ENCODE measurements around the gene SCRN2. TPM values are rescaled to one million over a fixed set of nuclear protein-coding genes. Genes with fewer than 3 reads are reported as not detected.

SCRN2 gene
- total RNA-seq, 1 donor from 2014 or later, result 44.8 TPM

- H3K27ac Mint-ChIP-seq (ENCODE audit: unreplicated experiment), result no peak overlapping the region
- no peaks in the 10 kb centered on the region for H3K9me3 Mint-ChIP-seq (ENCODE audit: unreplicated experiment)
- peaks cover 2% of the 10 kb centered on the region for H3K4me1 Mint-ChIP-seq (ENCODE audit: unreplicated experiment)
- peaks cover 48% of the 10 kb centered on the region for H3K36me3 Mint-ChIP-seq (ENCODE audit: low read depth, unreplicated experiment)
- no peak for TF ChIP-seq CTCF (IDR thresholded peaks at IDR 0.05; ENCODE audit: unreplicated experiment)
- no peak overlapping the region for H3K4me3 Mint-ChIP-seq (ENCODE audit: unreplicated experiment)
- no peak for DNase-seq (ENCODE audit: low spot score)
- peaks cover 13% of the 10 kb centered on the region for H3K27me3 Mint-ChIP-seq (ENCODE audit: unreplicated experiment)
Observed at GRCh38 chr17:47807421-47807820, 33.7 kb downstream of the SCRN2 start.

- no peak for DNase-seq (ENCODE audit: low spot score)
- Mint-ChIP-seq H3K27ac (ENCODE audit: unreplicated experiment) (no peak overlapping the region), H3K4me1 (ENCODE audit: unreplicated experiment) (peaks cover 2% of the 10 kb centered on the region), H3K36me3 (ENCODE audit: low read depth, unreplicated experiment) (peaks cover 42% of the 10 kb centered on the region), H3K27me3 (ENCODE audit: unreplicated experiment) (peaks cover 12% of the 10 kb centered on the region), H3K4me3 (ENCODE audit: unreplicated experiment) (no peak overlapping the region), H3K9me3 (ENCODE audit: unreplicated experiment) (no peaks in the 10 kb centered on the region)
- TF ChIP-seq CTCF (IDR thresholded peaks at IDR 0.05; ENCODE audit: unreplicated experiment), result no peak
Observed at GRCh38 chr17:47806913-47807255, 34.2 kb downstream of the SCRN2 start.

- Mint-ChIP-seq H3K36me3 (ENCODE audit: low read depth, unreplicated experiment) (peaks cover 36% of the 10 kb centered on the region), H3K4me3 (ENCODE audit: unreplicated experiment) (no peak overlapping the region), H3K27ac (ENCODE audit: unreplicated experiment) (no peak overlapping the region), H3K9me3 (ENCODE audit: unreplicated experiment) (no peaks in the 10 kb centered on the region), H3K4me1 (ENCODE audit: unreplicated experiment) (no peaks in the 10 kb centered on the region), H3K27me3 (ENCODE audit: unreplicated experiment) (peaks cover 9% of the 10 kb centered on the region)
- no peak for TF ChIP-seq CTCF (IDR thresholded peaks at IDR 0.05; ENCODE audit: unreplicated experiment)
- no peak for DNase-seq (ENCODE audit: low spot score)
Observed at GRCh38 chr17:47806026-47806912, 34.8 kb downstream of the SCRN2 start.

GRCh38 chr17:47804461-47804860, 36.6 kb downstream of the SCRN2 start:
- Mint-ChIP-seq H3K27ac (ENCODE audit: unreplicated experiment) (no peak overlapping the region), H3K36me3 (ENCODE audit: low read depth, unreplicated experiment) (peaks cover 25% of the 10 kb centered on the region), H3K9me3 (ENCODE audit: unreplicated experiment) (no peaks in the 10 kb centered on the region), H3K27me3 (ENCODE audit: unreplicated experiment) (peaks cover 7% of the 10 kb centered on the region), H3K4me1 (ENCODE audit: unreplicated experiment) (no peaks in the 10 kb centered on the region), H3K4me3 (ENCODE audit: unreplicated experiment) (no peak overlapping the region)
- DNase-seq (ENCODE audit: low spot score), result no peak
- no peak for TF ChIP-seq CTCF (IDR thresholded peaks at IDR 0.05; ENCODE audit: unreplicated experiment)

DNA sequence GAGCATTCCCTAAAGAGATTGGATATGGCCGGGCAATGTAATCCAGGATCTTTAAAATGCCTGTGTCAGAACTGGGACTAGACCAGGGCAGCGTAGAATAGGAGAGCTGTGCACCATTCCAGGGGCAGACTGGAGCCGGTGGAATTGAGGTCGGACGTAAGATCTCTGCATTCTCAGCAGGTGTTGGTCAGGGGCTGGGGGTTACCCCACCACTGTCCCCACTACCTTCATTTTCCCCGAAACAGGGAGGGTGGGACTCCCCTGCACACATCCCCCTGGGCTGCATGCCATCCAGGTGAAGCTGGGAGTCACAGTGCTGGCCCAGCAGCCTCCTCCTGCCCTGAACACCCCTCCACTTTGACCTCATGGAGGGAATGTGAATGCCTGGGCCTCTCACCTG, 37.3 kb downstream of the SCRN2 start:
- no peak for DNase-seq (ENCODE audit: low spot score)
- H3K27me3 Mint-ChIP-seq (ENCODE audit: unreplicated experiment), result peaks cover 7% of the 10 kb centered on the region
- no peaks in the 10 kb centered on the region for H3K4me1 Mint-ChIP-seq (ENCODE audit: unreplicated experiment)
- TF ChIP-seq CTCF (IDR thresholded peaks at IDR 0.05; ENCODE audit: unreplicated experiment), result no peak
- peaks cover 21% of the 10 kb centered on the region for H3K36me3 Mint-ChIP-seq (ENCODE audit: low read depth, unreplicated experiment)
- no peak overlapping the region for H3K27ac Mint-ChIP-seq (ENCODE audit: unreplicated experiment)
- H3K4me3 Mint-ChIP-seq (ENCODE audit: unreplicated experiment), result no peak overlapping the region
- H3K9me3 Mint-ChIP-seq (ENCODE audit: unreplicated experiment), result no peaks in the 10 kb centered on the region
